ENCODE data around the gene GNMT. TPM values are rescaled to one million over a fixed set of nuclear protein-coding genes. Genes with fewer than 3 reads are reported as not detected.

The GNMT gene
- total and polyA plus RNA-seq, 9 of the 15 experiments (the other 6 are each of a cell fraction or from before 2014, with no cell fraction given) = 0.11 to 0.29 (median 0.15) TPM; not detected in 6

GRCh38 chr6:42928986-42929820 lies 31.4 kb upstream of the GNMT start, which contains the start of gene CNPY3 (continued):
- TF ChIP-seq FOXK2 (conservative IDR thresholded peaks at IDR 0.05 in 1 of 2, IDR thresholded peaks at IDR 0.05 in 1 of 2; ENCODE audit: low read depth in 2 of 2) (peak; percentile 98 to 99), ZNF75A (CRISPR knock-in tag; IDR thresholded peaks at IDR 0.05) (no peak), CCNT2 (IDR thresholded peaks at IDR 0.05; ENCODE audit: borderline replicate concordance, extremely low read depth, insufficient read length, low read depth, low read length) (peak; percentile 35), THAP12 (CRISPR knock-in tag; IDR thresholded peaks at IDR 0.05) (peak; percentile 60; the same call in 1 of the 2 replicates), MTA3 (IDR thresholded peaks at IDR 0.05; ENCODE audit: borderline replicate concordance) (peak; percentile 94; the same call in 1 of the 2 replicates), ELF1 (tag; IDR thresholded peaks at IDR 0.05) (peak; percentile 97), MYBL2 (IDR thresholded peaks at IDR 0.05; ENCODE audit: low read depth) (peak; percentile 76), MYBL2 (CRISPR knock-in tag; IDR thresholded peaks at IDR 0.05; ENCODE audit: borderline replicate concordance) (no peak)
- TF ChIP-seq, protein P1, sequence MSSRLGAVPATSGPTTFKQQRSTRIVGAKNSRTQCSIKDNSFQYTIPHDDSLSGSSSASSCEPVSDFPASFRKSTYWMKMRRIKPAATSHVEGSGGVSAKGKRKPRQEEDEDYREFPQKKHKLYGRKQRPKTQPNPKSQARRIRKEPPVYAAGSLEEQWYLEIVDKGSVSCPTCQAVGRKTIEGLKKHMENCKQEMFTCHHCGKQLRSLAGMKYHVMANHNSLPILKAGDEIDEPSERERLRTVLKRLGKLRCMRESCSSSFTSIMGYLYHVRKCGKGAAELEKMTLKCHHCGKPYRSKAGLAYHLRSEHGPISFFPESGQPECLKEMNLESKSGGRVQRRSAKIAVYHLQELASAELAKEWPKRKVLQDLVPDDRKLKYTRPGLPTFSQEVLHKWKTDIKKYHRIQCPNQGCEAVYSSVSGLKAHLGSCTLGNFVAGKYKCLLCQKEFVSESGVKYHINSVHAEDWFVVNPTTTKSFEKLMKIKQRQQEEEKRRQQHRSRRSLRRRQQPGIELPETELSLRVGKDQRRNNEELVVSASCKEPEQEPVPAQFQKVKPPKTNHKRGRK (tag; IDR thresholded peaks at IDR 0.05) = no peak
- TF ChIP-seq, protein P2, sequence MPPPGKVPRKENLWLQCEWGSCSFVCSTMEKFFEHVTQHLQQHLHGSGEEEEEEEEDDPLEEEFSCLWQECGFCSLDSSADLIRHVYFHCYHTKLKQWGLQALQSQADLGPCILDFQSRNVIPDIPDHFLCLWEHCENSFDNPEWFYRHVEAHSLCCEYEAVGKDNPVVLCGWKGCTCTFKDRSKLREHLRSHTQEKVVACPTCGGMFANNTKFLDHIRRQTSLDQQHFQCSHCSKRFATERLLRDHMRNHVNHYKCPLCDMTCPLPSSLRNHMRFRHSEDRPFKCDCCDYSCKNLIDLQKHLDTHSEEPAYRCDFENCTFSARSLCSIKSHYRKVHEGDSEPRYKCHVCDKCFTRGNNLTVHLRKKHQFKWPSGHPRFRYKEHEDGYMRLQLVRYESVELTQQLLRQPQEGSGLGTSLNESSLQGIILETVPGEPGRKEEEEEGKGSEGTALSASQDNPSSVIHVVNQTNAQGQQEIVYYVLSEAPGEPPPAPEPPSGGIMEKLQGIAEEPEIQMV (tag; conservative IDR thresholded peaks at IDR 0.05; ENCODE audit: low read depth) = peak; percentile 95
- TF ChIP-seq, protein P3, sequence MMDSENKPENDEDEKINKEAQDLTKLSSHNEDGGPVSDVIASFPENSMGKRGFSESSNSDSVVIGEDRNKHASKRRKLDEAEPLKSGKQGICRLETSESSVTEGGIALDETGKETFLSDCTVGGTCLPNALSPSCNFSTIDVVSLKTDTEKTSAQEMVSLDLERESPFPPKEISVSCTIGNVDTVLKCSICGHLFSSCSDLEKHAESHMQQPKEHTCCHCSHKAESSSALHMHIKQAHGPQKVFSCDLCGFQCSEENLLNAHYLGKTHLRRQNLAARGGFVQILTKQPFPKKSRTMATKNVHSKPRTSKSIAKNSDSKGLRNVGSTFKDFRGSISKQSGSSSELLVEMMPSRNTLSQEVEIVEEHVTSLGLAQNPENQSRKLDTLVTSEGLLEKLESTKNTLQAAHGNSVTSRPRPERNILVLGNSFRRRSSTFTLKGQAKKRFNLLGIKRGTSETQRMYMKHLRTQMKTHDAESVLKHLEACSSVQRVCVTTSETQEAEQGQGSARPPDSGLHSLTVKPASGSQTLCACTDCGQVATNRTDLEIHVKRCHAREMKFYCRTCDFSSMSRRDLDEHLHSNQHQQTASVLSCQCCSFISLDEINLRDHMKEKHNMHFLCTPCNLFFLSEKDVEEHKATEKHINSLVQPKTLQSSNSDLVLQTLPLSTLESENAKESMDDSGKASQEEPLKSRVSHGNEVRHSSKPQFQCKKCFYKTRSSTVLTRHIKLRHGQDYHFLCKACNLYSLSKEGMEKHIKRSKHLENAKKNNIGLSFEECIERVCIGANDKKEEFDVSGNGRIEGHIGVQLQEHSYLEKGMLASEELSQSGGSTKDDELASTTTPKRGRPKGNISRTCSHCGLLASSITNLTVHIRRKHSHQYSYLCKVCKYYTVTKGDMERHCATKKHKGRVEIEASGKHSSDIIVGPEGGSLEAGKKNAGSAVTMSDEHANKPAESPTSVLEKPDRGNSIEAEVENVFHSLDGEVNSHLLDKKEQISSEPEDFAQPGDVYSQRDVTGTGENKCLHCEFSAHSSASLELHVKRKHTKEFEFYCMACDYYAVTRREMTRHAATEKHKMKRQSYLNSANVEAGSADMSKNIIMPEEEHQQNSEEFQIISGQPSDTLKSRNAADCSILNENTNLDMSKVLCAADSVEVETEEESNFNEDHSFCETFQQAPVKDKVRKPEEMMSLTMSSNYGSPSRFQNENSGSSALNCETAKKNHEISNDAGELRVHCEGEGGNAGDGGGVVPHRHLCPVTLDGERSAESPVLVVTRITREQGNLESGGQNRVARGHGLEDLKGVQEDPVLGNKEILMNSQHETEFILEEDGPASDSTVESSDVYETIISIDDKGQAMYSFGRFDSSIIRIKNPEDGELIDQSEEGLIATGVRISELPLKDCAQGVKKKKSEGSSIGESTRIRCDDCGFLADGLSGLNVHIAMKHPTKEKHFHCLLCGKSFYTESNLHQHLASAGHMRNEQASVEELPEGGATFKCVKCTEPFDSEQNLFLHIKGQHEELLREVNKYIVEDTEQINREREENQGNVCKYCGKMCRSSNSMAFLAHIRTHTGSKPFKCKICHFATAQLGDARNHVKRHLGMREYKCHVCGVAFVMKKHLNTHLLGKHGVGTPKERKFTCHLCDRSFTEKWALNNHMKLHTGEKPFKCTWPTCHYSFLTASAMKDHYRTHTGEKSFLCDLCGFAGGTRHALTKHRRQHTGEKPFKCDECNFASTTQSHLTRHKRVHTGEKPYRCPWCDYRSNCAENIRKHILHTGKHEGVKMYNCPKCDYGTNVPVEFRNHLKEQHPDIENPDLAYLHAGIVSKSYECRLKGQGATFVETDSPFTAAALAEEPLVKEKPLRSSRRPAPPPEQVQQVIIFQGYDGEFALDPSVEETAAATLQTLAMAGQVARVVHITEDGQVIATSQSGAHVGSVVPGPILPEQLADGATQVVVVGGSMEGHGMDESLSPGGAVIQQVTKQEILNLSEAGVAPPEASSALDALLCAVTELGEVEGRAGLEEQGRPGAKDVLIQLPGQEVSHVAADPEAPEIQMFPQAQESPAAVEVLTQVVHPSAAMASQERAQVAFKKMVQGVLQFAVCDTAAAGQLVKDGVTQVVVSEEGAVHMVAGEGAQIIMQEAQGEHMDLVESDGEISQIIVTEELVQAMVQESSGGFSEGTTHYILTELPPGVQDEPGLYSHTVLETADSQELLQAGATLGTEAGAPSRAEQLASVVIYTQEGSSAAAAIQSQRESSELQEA (IDR thresholded peaks at IDR 0.05; ENCODE audit: low read depth) = no peak

Measured in K562 (cell line).